Amniotic epithelial cell (primary cell): ENCODE measurements around the gene ACO2.

ENCODE experiments used
- DNase-seq: peaks from one replicate; pipeline ENCODE4 v3.0.0-alpha.2; 2010; ENCODE audit warnings: low read depth

The ACO2 gene

GRCh38 chr22:41488596-41489385 is 19.9 kb downstream of the ACO2 start:
- no peak for DNase-seq

GRCh38 chr22:41491374-41492100 is 22.6 kb downstream of the ACO2 start:
- DNase-seq: peak; percentile 60

- DNase-seq: no peak
Observed at GRCh38 chr22:41498303-41498835, 29.5 kb downstream of the ACO2 start.

GRCh38 chr22:41499624-41500280 is 30.8 kb downstream of the ACO2 start:
- DNase-seq: no peak

- no peak for DNase-seq
Observed at GRCh38 chr22:41500303-41500702, 31.4 kb downstream of the ACO2 start.

GRCh38 chr22:41501209-41501608 is 32.3 kb downstream of the ACO2 start:
- DNase-seq: peak; percentile 26

- DNase-seq: peak; percentile 17
Observed at GRCh38 chr22:41504397-41504796, 35.5 kb downstream of the ACO2 start.

GRCh38 chr22:41504816-41505215 is 35.9 kb downstream of the ACO2 start:
- no peak for DNase-seq

- no peak for DNase-seq
Observed at GRCh38 chr22:41505511-41506220, 36.7 kb downstream of the ACO2 start.

GRCh38 chr22:41507330-41508063 is 38.6 kb downstream of the ACO2 start:
- DNase-seq: no peak

GRCh38 chr22:41508770-41509170 is 39.9 kb downstream of the ACO2 start:
- no peak for DNase-seq

- DNase-seq: no peak
Observed at GRCh38 chr22:41511521-41511968, 42.6 kb downstream of the ACO2 start.

- peak; percentile 78 for DNase-seq
Observed at GRCh38 chr22:41512421-41513194, 43.7 kb downstream of the ACO2 start.

- DNase-seq: no peak
Observed at GRCh38 chr22:41513391-41513790, 44.5 kb downstream of the ACO2 start.

GRCh38 chr22:41516462-41516861 is 47.5 kb downstream of the ACO2 start:
- DNase-seq: no peak

GRCh38 chr22:41517172-41518047 is 48.5 kb downstream of the ACO2 start:
- peak; percentile 54 for DNase-seq

- no peak for DNase-seq
Observed at GRCh38 chr22:41518048-41518347, 49.1 kb downstream of the ACO2 start.

GRCh38 chr22:41521126-41521525 is 52.2 kb downstream of the ACO2 start:
- no peak for DNase-seq

- DNase-seq: no peak
Observed at GRCh38 chr22:41522813-41523212, 53.9 kb downstream of the ACO2 start.
